Measurements from ENCODE around the gene LRBA. TPM values are rescaled to one million over a fixed set of nuclear protein-coding genes. Genes with fewer than 3 reads are reported as not detected.
A peak's percentile ranks its signal among the peaks of the same experiment; 100 is the strongest.

Gene LRBA
- total and polyA plus RNA-seq, 9 of the 15 experiments (the other 6 are each of a cell fraction or from before 2014, with no cell fraction given) = 24.2 to 88.7 (median 59.7) TPM

GRCh38 chr4:150314031-150314430 is 701.1 kb downstream of the LRBA start (continued):
- TF ChIP-seq MXD1 (CRISPR knock-in tag; IDR thresholded peaks at IDR 0.05; ENCODE audit: borderline replicate concordance, poor library complexity, severe bottlenecking) (no peak), MAFG (tag; conservative IDR thresholded peaks at IDR 0.05) (peak; percentile 56; the same call in 1 of the 2 replicates), RB1 (IDR thresholded peaks at IDR 0.05; ENCODE audit: low read depth) (no peak), SOX6 (IDR thresholded peaks at IDR 0.05) (no peak), MAX (CRISPR knock-in tag; IDR thresholded peaks at IDR 0.05) (no peak), NONO (IDR thresholded peaks at IDR 0.05; ENCODE audit: low read depth in 2 of 2, low read length in 1 of 2) (no peak), MCM5 (IDR thresholded peaks at IDR 0.05; ENCODE audit: low read depth) (no peak), DEAF1 (CRISPR knock-in tag; IDR thresholded peaks at IDR 0.05) (no peak), CAMTA2 (CRISPR knock-in tag; conservative IDR thresholded peaks at IDR 0.05) (no peak), NFE2L1 (tag; IDR thresholded peaks at IDR 0.05; ENCODE audit: borderline replicate concordance, low read depth) (0 out of 2 replicates have a peak, but pooled peaks have one; percentile 9)

Data from K562 (cell line).